ENCODE measurements around the gene GORASP1.

- TF ChIP-seq CTCF (IDR thresholded peaks at IDR 0.05) (no peak), POLR2A (IDR thresholded peaks at IDR 0.05) (no peak)
Observed at GRCh38 chr3:39099738-39100499, 7.5 kb downstream of the GORASP1 start.

Measured in uterus (tissue), 2 donors.